HG03571 (cell line): ENCODE data around the gene LOXL3.

Source experiments
- ATAC-seq: cut with Tn5 transposase; IDR thresholded peaks from one replicate; pipeline ENCODE4 v1.9.1; 2021; ENCODE audit not compliant: unreplicated experiment

The LOXL3 gene

DNA sequence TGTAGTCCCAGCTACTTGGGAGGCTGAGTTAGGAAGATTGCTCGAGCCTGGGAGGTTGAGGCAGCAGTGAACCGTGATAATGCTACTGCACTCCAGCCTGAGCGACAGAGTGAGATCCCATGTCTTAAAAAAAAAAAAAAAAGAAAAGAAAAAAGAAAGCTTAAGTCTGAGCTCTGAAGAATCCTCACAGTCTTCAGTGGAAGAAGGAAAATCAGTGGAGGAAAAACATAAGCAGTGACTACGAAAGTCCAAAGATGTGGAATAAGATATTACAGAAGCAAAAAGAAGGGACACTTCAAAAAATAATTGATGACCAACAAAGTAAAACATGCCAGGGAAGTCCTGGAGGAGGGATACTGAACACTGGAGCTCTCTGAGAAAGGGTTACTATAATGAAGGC lies 43.5 kb downstream of the LOXL3 start:
- ATAC-seq: no peak

GRCh38 chr2:74507926-74508520 lies 45.7 kb downstream of the LOXL3 start:
- ATAC-seq: peak; percentile 2

DNA sequence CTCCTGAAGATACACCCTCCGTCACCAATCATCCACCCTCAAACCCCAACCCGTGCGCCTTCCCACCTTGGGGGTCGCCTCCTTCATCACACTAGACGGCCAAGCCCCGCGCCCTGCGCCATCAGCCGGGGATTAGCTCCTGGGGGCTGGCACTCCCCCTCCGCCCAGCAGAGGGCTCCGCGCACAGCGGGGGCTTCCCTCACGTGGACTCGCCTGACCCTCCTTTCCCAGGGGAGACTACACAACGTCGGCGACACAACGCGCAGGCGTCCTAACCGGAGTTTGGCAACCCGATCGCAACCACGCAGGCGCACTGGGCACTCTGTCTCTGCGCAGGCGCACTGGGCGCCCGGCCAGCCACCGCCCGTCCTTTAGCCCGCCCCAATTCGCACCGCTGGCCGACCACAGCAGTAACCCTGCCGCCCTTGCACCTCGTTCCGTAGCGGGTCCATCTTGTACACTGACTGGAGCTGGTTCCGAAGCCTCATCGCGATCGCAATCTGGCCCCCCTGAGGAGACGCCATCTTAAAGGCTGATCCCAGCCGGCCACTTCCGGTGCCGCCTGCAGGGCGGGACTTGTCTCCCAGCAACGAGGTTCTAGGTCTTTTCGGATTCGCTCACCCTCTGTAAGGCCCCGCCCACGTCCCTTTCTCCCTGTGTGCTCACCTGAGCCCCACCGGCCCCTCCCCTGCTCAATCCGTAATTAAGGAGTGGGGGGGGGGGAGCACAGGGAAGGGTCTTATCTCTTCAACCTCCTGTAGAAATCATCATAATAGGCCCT lies 46.4 kb downstream of the LOXL3 start, which contains the start of gene PCGF1:
Gene PCGF1, minus strand, starts transcription at position 551 of the 781 bp plus-strand sequence. Its CDS starts 27 bp downstream, at position 524.
- peak; percentile 84 for ATAC-seq

DNA sequence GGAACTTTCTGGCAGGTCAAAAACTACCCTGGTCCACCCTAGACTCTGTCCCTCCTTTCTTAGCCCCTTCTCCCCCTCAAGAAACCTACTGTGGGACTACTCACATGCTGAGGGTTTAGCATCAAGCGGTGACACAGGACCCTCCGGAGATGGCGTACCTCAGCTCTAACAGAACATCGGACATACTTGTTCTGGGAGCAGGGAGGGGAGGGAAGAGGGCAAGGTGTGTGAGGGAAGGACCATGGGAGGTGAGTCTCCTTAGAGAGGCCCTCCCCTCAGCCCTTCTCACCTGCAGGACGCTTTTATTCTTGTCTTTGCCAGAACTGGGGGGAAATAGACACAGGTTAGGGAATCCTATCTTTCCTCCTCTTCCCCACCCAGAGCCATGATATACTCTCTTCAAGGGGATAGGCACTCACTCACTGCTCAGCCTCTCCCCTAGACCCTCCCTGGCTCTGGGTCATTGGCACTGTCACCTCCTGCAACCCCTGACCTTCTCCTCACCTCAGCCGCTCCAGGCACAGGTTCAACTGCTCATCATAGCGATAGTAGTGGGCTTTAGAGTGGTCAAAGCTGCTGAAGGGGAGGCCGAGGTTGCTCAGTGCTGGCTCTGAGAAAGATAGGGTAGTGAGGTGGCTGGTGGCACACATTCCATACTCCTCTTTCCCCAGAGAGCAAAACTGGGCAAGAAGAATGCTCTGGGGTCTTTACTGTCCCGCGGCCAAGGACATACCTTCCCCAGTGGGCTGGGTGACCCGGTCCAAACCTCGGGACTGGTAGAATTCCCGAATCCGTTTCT lies 48.1 kb downstream of the LOXL3 start:
- no peak for ATAC-seq

- ATAC-seq: no peak
These were observed 49.2 kb downstream of the LOXL3 start for GRCh38 chr2:74504591-74504990.

DNA sequence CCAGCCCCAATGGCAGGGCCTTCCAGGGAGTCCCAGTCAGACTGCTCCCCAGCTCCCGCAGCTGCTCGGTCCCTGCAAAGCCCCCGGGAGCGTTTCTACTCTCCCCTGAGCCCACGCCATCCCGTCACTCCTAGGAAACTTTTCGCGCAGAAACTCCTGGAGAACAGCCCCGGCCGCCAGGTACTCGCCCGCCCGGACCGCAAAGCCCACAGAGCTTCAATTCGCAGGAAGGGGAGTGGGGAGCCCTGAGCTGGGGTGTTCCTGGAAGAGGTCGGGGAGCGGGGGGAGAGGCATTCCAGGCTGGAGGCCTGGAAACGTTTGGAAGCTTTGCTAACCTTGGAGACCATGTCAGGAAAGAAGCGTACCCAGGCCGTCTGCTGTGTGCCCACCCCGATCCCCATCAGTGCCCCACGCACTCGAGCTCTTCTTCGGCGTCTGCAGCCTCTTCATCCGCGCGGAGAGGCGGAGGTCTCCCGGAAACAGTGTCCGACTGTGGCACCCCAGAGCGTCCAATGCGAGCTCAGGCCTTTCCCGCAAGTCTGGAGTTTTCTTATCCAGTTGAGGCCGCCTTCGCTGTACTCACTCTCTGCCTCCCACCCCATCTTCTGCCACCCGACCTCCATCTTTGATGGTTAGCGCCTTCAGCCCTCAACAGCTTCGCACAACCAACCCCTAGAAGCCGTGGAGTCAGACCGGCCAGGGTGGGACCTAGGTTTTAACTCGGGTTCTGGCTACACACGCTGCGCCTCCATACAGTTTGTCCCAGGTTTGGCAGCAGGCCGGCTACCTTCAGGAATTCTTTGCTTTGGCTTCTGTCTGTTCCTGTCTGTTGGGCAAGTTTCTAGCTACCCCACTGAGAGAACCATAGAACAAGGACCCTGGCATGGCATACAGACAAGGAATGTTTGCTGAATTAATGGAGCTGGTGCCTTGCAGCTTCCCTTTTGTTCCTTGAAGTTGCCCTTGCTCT lies 50.0 kb downstream of the LOXL3 start:
- ATAC-seq: no peak

DNA sequence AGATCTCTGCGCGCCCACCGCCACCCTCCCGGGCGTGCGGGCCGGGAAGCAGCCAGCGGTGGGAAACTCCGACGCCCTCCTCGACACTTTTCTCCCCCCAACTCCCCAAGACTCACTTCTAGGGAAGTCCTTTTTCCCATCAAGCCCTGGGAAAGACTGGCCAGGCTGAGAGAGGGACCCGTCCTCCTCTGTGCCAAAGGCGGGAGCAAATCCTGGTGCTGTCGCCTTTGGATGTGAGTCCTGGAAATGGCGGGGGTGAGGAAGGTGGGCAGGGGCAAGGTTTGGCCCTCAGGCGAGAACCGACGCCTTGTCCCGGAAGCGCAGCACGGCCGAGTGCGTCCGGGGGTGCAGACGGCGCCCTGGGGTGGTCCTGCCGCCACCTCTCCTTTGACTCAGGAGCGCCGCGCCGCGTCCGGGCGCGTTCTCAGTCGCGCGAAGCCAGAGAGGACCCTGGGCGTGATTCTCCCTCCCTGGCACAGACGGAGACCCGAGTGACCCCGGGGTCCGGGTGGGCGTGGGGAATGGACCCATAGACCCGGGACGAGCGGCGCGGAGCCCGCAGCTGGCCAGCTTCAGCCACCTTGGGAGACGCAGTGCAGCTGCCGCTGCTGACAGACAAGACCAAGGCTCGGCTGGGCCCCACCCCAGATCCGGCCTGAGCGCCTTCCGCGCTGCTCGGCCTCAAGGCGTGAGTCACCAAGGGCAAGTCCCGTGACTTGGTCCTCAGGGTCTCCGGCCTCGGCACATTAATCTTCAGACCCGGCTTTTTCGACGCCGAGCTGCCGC lies 50.8 kb downstream of the LOXL3 start:
- no peak for ATAC-seq

- ATAC-seq: no peak
These were observed 51.5 kb downstream of the LOXL3 start for GRCh38 chr2:74502147-74502719.

- ATAC-seq: no peak
These were observed 52.2 kb downstream of the LOXL3 start for GRCh38 chr2:74501335-74502071.

- ATAC-seq: no peak
These were observed 53.2 kb downstream of the LOXL3 start for GRCh38 chr2:74500578-74500946.

- ATAC-seq: no peak
These were observed 53.7 kb downstream of the LOXL3 start for GRCh38 chr2:74499940-74500577.

DNA sequence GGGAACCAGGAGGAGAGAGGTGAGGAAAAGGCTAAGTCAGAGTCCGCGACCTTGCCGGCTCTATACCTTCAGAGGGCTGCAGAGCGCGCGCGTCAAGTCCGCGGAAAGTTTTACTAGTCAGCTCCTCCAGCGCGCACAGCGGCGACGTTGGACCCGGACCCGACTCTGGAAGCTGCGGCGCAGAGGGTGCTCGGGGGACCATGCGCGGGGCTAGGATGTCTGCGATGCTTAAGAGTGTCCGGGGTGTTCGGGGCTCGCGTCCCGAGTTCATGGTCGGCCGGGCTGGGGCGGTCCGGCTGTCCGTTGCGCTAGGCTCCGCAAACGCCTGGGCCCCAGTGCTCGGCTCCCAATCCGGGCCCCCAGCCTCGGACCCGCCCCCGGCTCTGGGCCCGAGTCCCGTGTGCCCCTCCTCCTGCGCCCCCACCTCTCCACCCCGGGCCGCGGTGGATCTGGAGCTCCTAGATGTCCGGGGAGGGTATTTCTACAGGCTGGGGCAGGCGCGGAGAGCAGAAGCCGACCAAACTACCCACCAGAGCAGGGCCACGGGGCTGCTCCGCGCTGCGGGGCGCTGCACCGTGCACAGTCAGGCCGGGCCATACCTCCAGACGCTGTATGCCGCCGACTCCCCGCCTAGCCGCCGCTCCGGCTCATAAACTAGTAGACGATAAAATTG lies 54.3 kb downstream of the LOXL3 start, which contains the start of gene LBX2:
Gene LBX2, minus strand, starts transcription at position 337 of the 673 bp plus-strand sequence. Its CDS starts 66 bp downstream, at position 271.
- ATAC-seq: no peak

DNA sequence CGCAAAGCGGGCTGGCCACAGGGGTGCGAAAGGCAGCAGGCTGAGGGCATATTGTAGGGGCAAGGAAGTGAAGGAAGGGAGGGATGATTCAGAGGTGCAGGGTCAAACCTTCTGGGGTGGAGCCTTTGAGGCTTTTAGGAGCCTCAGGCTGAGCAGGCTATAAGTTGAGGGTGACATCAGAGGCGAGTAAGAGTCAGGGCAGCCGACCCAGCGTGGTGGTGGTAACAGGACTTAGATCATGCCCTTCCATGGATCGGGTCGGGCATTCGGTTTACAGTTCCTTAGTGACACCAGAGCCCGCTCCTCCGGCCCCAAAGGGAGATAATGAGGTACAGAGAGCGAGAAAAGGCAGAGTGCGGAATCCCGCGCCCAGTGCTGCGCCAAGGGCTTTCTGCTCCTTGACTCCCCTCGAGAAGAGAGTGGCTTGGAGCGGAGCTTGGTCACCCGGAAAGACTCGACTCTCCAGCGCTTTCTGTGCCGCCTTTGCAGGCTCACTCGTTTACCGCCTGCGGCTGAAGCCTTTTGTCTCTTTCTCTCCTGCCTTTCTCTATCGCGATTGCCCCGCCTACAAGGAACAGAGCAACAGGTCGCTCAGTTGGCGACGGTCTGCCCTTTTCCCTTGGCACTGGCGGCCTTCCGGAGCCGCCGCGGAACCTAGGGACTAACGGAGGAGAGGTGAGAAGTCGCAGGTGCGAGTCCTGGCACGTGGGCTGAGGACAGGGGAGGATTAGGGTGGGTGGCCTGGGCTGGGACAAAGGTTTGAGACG lies 55.1 kb downstream of the LOXL3 start:
- ATAC-seq: no peak

- no peak for ATAC-seq
These were observed 55.8 kb downstream of the LOXL3 start for GRCh38 chr2:74497777-74498499.

GRCh38 chr2:74496997-74497776 lies 56.6 kb downstream of the LOXL3 start:
- no peak for ATAC-seq
